Epidermal melanocyte (primary cell): Measurements from ENCODE around the gene SUPT3H.
"Not testable (repeated sequence)": the region's sequence is repeated elsewhere in the genome, so short reads cannot be mapped to it uniquely, and the experiment has no call there.

Experiments
- DNase-seq: peaks from one replicate; pipeline ENCODE4 v3.0.0; 2011; ENCODE audit warnings: low spot score; ENCODE audit not compliant: insufficient read length

Gene SUPT3H

DNA sequence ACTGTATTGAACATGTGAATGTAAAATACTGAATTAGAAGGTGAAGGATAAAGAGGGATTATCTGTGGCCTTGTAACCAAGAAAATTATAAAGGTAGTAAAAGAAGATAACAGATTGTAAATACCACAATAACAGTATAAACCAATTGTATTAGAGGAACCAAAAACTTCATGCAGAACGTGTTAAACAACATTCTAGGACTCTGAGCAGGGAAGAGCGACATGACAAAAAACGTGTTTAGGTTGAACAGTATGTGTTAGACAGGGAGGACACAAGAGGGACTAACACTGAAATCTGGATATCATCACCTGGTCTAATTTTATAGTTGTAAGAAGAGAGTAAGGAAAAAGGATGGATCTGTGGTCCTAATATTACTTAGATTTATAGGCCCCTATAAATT, 308.6 kb downstream of the SUPT3H start:
- DNase-seq: no peak

DNA sequence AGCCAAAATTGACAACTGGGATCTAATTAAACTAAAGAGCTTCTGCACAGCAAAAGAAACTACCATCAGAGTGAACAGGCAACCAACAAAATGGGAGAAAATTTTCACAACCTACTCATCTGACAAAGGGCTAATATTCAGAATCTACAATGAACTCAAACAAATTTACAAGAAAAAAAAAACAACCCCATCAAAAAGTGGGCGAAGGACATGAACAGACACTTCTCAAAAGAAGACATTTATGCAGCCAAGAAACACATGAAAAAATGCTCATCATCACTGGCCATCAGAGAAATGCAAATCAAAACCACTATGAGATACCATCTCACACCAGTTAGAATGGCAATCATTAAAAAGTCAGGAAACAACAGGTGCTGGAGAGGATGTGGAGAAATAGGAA, 310.3 kb downstream of the SUPT3H start:
- DNase-seq: not testable (repeated sequence)

DNA sequence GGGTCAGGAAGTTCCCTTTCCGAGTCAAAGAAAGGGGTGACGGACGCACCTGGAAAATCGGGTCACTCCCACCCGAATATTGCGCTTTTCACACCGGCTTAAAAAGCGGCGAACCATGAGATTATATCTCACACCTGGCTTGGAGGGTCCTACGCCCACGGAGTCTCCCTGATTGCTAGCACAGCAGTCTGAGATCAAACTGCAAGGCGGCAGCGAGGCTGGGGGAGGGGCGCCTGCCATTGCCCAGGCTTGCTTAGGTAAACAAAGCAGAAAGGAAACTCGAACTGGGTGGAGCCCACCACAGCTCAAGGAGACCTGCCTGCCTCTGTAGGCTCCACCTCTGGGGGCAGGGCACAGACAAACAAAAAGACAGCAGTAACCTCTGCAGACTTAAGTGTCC, 315.1 kb downstream of the SUPT3H start:
- not testable (repeated sequence) for DNase-seq

DNA sequence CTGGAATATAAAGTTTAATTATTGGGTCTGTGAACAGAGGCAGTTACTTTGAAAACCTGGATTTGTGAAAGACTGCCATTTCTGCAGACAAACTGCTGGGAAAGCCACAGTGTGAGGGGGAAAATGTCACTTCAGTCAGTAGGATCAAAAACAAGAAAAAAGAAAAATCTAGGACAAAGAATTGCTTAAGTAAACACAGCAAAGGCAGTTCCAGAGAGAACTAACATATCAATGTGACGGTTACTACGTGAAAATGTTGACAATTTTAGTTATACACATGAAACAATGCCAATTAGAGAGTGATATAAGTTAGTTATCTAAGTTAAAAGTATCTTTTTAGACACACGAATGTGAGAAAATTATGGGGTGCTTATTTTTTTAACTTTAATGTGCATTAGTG, 320.0 kb downstream of the SUPT3H start:
- DNase-seq: no peak

DNA sequence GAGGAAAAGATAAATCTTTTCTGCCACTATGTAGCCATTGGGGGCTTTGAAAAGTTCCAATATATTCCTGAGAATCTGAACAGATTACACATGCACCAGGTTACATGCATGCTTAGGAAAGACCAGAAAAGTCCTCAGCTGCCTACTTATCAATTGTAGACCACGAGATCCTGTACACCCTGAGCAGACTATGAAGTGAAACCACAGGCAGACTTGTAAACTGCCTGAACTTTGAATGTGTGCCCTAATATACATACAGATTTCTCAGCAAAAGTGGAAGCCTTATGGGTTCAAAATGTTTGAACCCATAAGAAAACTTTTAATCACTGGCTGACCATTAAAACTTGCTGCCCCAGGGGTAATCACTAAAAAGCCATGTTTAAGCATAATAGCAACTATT, 323.1 kb downstream of the SUPT3H start:
- no peak for DNase-seq

DNA sequence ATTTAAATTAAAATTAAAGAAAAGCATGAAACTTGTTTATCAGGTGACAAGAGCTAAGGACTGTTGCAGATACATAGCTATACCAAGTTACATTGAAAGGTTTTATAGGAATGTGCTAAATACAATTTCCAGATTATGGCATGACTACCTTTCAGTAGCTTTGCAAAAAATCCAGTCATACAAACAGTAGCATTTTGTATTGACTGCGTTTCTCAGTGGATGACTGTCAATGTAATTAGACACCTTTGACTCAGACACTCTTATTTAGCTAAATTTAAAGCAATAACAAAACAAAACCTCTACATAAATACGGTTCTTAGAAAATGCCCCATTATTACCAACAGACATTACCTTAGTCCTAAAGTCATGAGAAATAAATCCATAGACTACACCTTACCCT, 325.4 kb downstream of the SUPT3H start:
- no peak for DNase-seq

DNA sequence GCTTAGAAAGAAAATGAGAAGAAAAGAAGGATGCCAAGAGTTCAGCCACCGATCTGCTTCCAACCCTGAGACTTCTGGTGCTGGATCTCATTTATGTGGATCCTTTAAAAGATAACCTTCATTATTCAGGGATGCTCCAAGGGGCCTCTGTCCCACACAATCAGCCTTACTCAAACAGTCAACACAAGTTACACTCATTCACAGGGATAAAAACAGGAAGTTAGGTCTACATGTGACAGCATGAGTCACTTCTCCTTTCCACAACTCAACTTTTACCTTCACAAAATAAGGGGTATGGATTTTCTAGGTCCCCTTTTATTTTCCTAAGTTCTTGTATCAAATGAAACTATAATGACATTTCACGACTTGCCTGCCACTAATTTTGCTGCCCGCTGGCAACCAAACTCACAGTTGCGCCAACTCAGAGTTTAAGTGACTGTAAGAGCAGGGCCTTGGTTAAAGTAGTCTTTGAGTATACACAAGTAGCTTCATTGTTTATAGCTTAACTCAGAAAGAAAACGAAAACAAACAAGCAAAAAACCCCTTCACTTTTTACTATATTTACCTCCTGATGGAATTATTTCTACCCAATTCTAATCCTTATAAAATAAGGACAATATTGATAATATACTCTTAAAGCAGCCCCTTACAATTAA, 328.4 kb downstream of the SUPT3H start:
- DNase-seq: no peak

DNA sequence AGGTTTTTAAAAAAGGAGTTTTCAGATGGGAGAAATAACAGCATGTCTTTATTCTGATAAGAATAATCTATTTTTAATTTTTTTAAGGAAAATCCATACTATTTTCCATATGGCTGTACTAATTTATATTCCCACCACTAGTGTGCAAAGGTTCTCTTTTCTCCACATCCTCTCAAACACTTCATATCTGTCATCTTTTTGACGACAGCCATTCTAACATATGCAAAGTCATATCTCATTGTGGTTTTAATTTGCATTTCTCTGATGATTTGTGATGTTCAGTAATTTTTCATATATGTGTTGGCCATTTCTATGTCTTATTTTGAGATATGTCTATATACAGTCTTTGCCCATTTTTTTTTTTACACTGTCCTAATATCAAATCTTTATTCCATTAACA, 330.2 kb downstream of the SUPT3H start:
- no peak for DNase-seq

DNA sequence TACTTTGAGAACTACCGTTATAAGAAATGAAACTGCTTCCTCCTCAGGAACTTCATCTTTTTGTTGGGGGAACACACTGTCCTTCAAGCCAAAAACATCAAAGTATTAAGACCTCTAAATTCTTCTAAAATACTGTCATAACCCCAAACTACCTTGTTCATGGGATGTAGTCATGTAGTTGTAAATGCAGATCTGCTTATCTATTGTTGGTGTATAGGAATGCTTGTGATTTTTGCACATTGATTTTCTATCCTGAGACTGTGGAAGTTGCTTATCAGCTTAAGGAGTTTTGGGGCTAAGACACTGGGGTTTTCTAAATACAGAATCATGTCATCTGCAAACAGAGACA, 332.5 kb downstream of the SUPT3H start:
- DNase-seq: no peak

DNA sequence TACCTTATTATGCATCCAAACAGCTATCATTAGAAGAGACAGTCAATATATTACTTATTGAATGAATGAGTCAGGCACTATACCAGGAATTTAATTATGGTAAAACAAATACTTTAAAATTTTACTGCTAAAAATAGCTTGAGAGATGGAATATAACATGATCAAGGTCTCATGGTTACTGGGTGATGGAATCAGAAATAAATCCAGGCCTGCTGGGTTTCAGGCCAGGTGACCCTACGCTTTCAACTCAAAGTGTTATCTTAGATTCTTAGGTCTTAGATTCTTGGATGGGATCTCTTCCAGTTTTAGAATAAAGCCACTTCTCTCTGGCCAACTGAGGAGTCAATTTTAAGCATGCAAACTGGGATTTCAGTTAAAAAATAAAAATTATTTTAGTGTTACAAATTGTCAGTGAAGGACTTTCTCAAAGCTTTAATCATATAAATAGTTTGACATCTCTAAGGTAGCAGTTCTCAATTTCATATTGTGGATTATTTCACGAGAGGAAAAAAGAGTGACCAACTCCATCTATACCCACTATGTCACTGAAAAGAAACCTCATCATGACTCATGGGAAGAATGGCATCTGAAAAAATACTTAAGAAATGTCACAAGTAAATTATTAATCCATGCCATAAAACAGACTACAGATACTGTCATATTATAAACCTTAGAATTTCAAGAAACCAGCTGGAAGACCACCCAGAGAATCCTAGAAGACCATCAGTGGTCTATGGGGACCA, 333.1 kb downstream of the SUPT3H start:
- DNase-seq: no peak

DNA sequence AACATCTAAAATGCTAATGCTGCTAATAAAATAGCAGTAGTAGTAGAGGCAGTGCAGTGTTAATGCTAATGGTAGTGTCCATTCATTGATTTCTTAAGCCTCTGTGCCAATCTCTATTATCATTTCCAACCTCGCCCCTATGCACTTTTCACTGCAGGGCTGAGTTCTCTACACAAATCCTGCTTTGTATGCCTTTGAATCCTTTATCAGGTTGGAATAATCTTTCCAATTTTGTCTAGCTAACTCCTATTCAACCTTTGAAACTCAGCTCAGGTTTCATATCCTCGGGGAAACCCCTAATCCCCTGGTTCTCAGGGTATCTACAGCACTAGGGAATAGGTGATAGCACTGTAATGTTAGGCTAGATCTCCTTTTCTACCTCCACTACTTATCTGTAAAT, 333.6 kb downstream of the SUPT3H start:
- DNase-seq: no peak

DNA sequence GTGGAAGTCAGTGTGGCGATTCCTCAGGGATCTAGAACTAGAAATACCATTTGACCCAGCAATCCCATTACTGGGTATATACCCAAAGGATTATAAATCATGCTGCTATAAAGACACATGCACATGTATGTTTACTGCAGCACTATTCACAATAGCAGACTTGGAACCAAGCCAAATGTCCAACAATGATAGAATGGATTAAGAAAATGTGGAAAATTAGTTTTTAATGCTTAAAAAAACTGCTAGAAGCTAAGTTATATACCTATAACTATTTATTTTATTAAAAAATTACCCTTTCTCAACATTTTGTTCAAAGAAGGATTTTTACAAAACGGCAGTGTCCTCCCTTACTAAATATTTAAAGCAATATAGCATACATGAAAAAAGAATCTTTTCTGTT, 335.1 kb downstream of the SUPT3H start:
- DNase-seq: not testable (repeated sequence)

DNA sequence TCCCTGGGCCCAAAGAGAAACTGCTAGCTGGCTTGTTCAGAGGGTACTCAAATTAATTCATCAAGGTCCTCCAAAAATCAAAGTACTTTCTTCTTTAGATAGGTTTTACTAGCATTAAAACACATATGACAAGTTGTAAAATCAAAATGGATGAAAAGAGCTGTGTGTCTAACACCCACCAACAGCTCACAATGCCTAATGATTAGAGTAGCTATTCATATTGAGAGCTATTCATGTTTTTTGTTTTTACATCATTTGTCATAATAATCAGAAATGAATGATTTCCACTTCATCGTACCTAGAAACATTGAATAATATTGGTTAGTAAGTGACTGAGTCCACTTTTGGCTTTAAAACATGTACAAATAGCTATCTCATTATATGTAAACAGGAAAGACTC, 339.5 kb downstream of the SUPT3H start:
- DNase-seq: no peak

DNA sequence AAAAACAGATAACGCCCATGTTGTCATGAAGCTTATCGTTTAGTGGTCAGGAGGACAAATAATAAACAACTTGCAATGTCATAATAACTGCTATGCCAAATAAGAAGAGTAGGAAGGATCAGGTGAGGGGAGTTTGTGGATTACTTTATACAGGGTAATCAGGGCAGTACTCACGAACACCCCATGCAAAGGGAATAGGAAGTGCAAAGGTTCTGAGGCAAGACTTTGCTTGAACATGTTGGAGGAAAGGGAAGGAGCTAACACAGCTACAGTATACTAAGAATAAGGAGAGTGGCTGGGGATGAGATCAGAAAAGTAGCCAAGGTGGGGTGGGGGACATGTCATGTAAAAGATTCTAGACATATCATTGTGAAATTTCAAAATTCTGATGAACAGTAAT, 341.6 kb downstream of the SUPT3H start:
- DNase-seq: no peak

DNA sequence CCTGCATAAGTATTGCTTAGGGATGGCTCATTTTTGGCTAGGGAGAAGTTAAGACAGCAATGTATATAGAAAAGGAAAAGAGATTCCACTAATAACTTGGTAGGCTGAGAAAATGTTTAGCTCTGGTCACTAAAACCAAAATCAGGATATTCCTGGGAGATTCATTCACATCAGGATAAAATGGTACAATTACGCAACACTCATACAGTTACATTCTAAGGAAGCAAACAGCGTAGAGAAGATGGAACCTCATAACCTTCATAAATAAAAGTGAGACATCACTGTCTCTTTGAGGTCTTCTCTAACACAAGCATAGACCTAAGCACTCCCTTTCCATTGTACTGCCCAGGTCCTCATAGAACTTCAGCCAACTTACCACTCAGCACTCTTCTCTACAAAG, 345.3 kb downstream of the SUPT3H start:
- DNase-seq: no peak

DNA sequence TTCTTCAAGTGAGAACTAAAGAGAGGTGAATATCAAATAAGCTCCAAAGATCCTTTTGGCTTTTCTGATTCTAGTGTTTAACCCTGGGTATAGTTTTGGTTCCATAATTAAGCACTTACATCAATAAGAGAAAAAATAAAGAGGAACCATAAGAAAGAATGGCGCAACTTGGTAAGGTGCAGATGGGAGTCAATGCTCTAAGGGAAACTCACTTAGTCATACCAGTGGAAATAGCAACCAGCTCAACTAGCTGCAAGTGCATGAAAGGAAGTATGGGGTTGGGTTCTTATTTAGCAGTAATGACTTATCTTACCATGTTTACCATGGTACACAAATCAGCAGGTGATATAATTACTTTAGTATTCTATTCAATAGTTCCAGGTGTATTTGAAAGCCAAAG, 346.1 kb downstream of the SUPT3H start:
- no peak for DNase-seq

DNA sequence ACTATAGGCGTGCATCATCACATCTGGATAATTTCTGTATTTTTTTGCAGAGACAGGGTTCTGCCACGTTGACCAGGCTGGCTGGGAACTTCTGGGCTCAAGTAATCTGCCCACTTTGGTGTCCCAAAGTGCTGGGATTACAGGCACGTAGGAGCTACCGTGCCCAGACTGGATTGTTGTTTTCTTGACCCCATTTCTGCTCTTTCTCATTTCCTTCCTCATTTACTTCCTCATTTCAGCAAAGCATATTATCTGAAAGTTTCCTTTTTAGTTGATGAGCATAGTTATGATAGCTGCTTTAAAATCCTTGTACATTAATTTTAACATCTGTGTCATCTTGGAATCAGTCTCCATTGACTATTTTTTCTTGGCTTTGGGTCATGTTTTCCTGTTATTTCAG, 350.6 kb downstream of the SUPT3H start:
- no peak for DNase-seq

DNA sequence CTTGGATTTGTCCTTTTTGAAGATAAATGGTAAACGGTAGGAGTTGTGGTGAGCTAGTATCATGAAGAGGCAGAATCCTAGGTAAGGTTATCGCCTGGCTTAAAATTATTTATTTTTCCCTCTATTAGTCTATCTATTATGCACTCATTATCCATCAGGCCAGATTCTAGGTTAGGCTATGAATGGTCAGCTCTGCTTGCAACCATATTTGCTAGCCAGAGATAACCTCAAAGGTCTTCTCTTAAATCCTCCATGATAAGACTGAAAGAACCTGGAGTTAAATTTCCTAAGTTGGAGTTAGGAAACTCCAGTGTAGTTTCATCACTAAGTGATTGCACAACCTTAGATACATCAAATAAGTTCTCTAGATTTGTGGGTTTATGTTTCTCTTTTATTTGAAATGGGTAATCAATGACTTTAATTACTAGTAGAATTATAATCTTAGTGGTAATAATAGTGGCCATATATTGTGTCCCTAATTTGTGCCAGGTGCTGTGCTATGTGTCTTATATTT, 351.7 kb downstream of the SUPT3H start:
- no peak for DNase-seq

DNA sequence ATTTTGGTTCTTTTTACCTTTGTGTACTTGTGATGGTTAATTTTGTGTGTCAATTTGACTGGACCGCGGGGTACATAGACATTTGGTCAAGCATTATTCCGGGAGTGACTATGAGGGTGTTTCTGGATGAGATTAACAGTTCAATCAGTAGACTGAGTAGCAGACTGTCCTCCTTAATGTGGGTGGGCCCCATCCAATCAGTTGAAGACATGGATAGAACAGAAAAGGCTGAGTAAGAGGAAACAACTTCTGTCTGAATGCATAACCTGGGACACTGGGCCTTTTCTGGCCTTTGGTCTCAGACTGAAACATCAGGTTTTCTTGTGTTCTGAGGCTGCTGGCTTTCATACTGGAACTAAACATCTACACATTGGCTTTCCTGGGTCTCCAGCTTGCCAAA, 353.1 kb downstream of the SUPT3H start:
- DNase-seq: no peak

DNA sequence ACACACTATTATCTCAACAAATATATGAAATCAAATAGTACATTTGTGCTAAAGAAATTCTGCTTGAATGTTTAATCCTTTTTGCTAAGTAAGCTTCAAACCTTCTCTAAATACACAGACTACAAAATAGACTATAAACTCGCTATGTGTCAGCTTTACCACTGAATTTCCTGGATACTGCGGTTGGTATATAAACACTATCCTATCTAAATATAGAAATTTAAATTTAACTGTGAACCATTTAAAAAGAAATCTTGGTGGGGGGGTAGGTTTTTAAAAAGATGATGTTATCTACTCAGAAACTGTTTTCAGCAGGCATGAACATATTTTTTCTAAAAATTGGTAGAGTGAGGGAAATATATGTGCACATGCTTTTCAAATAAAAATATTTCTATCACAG, 356.1 kb downstream of the SUPT3H start:
- no peak for DNase-seq

DNA sequence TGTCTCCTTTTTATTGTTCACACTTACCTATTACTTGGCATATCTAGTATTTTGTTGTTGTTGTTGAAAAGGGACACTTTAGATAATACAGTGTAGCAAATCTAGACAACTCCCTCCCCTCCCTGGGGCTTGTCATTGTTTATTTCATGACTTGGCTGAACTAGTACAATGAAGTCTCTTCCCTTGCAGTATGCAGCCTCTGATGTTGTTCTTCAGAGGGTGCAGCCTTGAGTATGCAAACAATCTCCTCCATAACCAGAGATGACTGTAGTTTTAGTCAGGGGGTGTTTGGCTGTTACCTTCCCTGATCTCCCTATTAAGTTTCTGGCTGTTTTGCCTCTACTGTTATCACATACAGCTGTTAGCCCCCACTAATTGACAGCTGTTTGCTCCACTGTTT, 365.0 kb downstream of the SUPT3H start:
- no peak for DNase-seq

DNA sequence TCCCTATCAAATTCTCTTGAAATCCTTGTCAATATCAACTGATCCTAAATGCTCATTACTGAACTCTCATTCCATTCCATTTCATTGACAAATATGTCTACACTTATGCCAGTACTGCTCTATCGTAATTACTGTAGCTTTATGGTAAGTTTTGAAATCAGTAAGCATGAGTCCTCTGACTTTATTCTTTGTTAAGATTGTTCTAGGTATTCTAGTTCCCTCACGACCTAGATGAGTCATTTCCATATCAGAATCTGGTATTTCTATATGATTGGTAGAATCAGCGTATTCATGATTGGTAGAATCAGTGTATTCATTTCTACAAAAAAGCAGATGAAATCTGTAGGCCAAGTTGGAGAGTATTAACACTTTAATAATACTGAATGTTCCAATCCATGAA, 368.2 kb downstream of the SUPT3H start:
- no peak for DNase-seq

DNA sequence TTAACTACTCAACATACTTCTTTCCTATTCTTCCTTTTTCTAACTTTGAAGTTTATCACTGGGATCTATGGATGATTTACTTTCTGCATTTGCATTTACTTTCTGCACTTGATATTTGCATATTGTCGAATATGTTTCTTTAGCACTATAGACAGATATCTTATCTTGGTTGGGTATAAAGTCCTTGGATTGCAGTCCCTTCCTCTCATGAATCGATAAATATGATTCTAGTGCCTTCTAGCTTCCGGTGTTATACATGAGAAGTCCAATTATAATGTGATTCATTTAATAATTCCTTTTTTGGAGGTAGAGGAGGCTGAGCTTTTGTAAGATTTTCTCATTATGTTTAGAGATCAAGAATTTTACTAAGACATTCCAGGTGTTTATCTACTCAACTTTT, 370.8 kb downstream of the SUPT3H start:
- no peak for DNase-seq
